MM.1S (cell line): ENCODE measurements around the gene SMC6.
A peak's percentile ranks its signal among the peaks of the same experiment; 100 is the strongest.

ENCODE experiments used
- DNase-seq: peaks from one replicate; pipeline ENCODE4 v3.0.0-alpha.2; 2015
- H2AFZ ChIP-seq: fragments of 300-600 bp; sonication (generic); 2 replicates; pipeline ENCODE4 v1.6.0; 2016; ENCODE audit warnings: antibody characterized with exemption, low read length
- H3F3A ChIP-seq: fragments of 300-600 bp; sonication (generic); 2 replicates; pipeline ENCODE4 v1.6.1; 2016; ENCODE audit warnings: mild to moderate bottlenecking, antibody characterized with exemption, low read length, moderate library complexity, mixed read lengths; ENCODE audit not compliant: insufficient read depth
- H3K27ac ChIP-seq: fragments of 300-600 bp; sonication (generic); 2 replicates; pipeline ENCODE4 v1.5.1; 2016; ENCODE audit warnings: mild to moderate bottlenecking, low read length
- H3K27me3 ChIP-seq: fragments of 300-600 bp; sonication (generic); replicated peaks from 2 replicates; pipeline ENCODE4 v1.6.0; 2016; ENCODE audit warnings: low read length; ENCODE audit not compliant: insufficient read depth
- H3K36me3 ChIP-seq: fragments of 300-600 bp; sonication (generic); replicated peaks from 2 replicates; pipeline ENCODE4 v1.6.1; 2016; ENCODE audit warnings: mild to moderate bottlenecking, low read length, mixed read lengths; ENCODE audit not compliant: insufficient read depth
- H3K4me1 ChIP-seq: fragments of 300-600 bp; sonication (generic); 2 replicates; pipeline ENCODE4 v1.6.1; 2016; ENCODE audit warnings: low read length, mixed read lengths
- H3K4me2 ChIP-seq: fragments of 300-600 bp; sonication (generic); 2 replicates; pipeline ENCODE4 v1.6.0; 2016; ENCODE audit warnings: low read depth, low read length
- H3K4me3 ChIP-seq: fragments of 300-600 bp; sonication (generic); 2 replicates; pipeline ENCODE4 v1.5.1; 2016; ENCODE audit warnings: low read length, mixed read lengths
- H3K79me2 ChIP-seq: fragments of 300-600 bp; sonication (generic); 2 replicates; pipeline ENCODE4 v1.6.1; 2016; ENCODE audit warnings: mixed run types, low read length, mixed read lengths
- H3K9ac ChIP-seq: fragments of 300-600 bp; sonication (generic); 2 replicates; pipeline ENCODE4 v1.6.1; 2016; ENCODE audit warnings: low read length, mixed read lengths
- H3K9me2 ChIP-seq: fragments of 300-600 bp; sonication (generic); replicated peaks from 2 replicates; pipeline ENCODE4 v1.6.1; 2016; ENCODE audit warnings: mild to moderate bottlenecking, low read length, mixed read lengths; ENCODE audit not compliant: insufficient read depth
- H3K9me3 ChIP-seq: fragments of 300-600 bp; sonication (generic); replicated peaks from 2 replicates; pipeline ENCODE4 v1.6.1; 2016; ENCODE audit warnings: mild to moderate bottlenecking, low read length, mixed read lengths; ENCODE audit not compliant: insufficient read depth
- H4K20me1 ChIP-seq: fragments of 300-600 bp; sonication (generic); 2 replicates; pipeline ENCODE4 v1.6.1; 2016; ENCODE audit warnings: mild to moderate bottlenecking, low read length, moderate library complexity, mixed read lengths; ENCODE audit not compliant: insufficient read depth
- EZH2 ChIP-seq: fragments of 300-600 bp; sonication (generic); optimal IDR thresholded peaks from 2 replicates; pipeline ENCODE3; 2017; ENCODE audit warnings: low read depth, mild to moderate bottlenecking, antibody characterized with exemption, low read length, mixed read lengths
- EZH2phosphoT487 ChIP-seq: fragments of 300-600 bp; sonication (generic); IDR thresholded peaks from 2 replicates; pipeline ENCODE4 v1.6.1; 2018; ENCODE audit warnings: antibody characterized with exemption, low read length
- TF ChIP-seq, protein P1 (sequence below): fragments of 300-600 bp; sonication (generic); IDR thresholded peaks from 2 replicates; pipeline ENCODE4 v1.5.1; 2016; ENCODE audit warnings: antibody characterized with exemption, low read length, mixed read lengths

SMC6 gene

DNA sequence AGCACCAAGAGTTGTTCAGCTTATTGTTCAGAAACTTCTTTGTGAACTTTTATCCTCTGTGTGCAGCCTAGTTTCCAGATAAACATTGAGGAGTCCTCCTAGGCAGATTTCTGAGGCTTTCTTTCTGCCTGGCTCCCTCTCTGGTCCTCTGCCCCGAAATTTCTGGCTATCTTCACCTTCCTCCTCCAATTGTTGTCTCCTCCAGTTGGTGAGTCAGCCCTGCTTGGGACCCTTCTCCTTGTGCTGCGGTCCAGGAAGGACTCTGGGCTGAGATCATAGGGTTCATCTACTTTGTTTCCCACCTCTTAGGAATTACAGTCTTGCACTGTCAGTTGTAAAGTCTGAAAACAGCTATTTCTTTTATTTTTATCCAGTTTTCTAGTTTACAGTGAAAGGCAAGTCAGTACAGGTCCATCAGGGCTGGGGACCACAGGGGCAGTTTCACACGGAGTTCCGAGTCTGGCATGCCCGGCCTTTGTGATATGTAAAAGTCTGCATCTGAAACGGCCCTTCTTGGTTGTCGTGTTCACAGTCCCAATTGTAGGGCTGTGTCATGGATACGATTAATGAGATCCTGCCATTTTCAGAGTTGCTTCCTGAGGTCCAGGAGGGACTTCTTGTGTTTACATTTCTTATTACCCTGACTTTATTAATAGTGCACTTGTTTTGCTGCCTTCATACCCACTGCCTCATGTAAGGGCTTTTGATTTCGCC is 100.8 kb downstream of the SMC6 start:
- Histone ChIP-seq H3K9me3 (no peaks in the 10 kb centered on the region), H3K79me2 (no peaks in the 10 kb centered on the region), H3K4me1 (peaks cover 15% of the 10 kb centered on the region), H2AFZ (no peak overlapping the region), H3K4me3 (no peak overlapping the region), H3F3A (peaks cover 5% of the 10 kb centered on the region; the same call in 1 of the 2 replicates), H3K9ac (no peak overlapping the region), H3K27me3 (no peaks in the 10 kb centered on the region), H3K4me2 (no peak overlapping the region), H4K20me1 (no peaks in the 10 kb centered on the region), H3K9me2 (no peaks in the 10 kb centered on the region), H3K27ac (no peak overlapping the region), H3K36me3 (no peaks in the 10 kb centered on the region)
- no peak for DNase-seq
- TF ChIP-seq, protein P1, sequence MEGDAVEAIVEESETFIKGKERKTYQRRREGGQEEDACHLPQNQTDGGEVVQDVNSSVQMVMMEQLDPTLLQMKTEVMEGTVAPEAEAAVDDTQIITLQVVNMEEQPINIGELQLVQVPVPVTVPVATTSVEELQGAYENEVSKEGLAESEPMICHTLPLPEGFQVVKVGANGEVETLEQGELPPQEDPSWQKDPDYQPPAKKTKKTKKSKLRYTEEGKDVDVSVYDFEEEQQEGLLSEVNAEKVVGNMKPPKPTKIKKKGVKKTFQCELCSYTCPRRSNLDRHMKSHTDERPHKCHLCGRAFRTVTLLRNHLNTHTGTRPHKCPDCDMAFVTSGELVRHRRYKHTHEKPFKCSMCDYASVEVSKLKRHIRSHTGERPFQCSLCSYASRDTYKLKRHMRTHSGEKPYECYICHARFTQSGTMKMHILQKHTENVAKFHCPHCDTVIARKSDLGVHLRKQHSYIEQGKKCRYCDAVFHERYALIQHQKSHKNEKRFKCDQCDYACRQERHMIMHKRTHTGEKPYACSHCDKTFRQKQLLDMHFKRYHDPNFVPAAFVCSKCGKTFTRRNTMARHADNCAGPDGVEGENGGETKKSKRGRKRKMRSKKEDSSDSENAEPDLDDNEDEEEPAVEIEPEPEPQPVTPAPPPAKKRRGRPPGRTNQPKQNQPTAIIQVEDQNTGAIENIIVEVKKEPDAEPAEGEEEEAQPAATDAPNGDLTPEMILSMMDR, result no peak
- TF ChIP-seq EZH2 (no peak), EZH2phosphoT487 (no peak)

- no peak for TF ChIP-seq EZH2phosphoT487
- TF ChIP-seq, protein P1, result no peak
- no peak for TF ChIP-seq EZH2
- Histone ChIP-seq H3F3A (peaks cover 5% of the 10 kb centered on the region; the same call in 1 of the 2 replicates), H3K79me2 (no peaks in the 10 kb centered on the region), H2AFZ (0 out of 2 replicates have a peak overlapping the region, but pooled peaks have one; percentile 26), H3K4me3 (no peak overlapping the region), H3K9me2 (no peaks in the 10 kb centered on the region), H3K4me1 (peaks cover 15% of the 10 kb centered on the region), H3K9ac (peak overlapping the region; percentile 1; the same call in 1 of the 2 replicates), H3K36me3 (no peaks in the 10 kb centered on the region), H3K9me3 (no peaks in the 10 kb centered on the region), H4K20me1 (no peaks in the 10 kb centered on the region), H3K27ac (peak overlapping the region; percentile 68; the same call in 1 of the 2 replicates), H3K4me2 (peak overlapping the region; percentile 11; the same call in 1 of the 2 replicates), H3K27me3 (no peaks in the 10 kb centered on the region)
- peak; percentile 72 for DNase-seq
Measured at GRCh38 chr2:17649026-17649425, 104.6 kb downstream of the SMC6 start.

DNA sequence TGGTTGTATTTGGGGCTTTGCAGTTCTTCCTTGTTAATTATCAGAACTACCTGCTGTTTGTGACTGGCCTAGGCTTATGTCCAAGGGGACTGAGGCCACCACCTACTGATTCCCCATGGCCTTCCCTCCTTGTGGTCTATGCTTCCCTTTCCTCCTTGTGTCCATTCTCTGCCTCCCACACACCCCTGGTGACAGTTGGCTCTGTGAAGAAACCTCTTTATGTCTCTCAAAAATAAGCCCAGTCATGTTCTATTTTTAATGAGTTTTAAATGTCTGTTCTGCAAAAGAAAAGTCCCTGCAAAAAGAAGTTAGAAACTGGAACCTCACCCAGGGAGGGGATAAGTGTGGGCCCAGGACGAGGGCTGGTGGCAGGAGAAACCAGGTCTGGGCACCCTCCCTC is 105.0 kb downstream of the SMC6 start:
- Histone ChIP-seq H3K9ac (peak overlapping the region; percentile 1; the same call in 1 of the 2 replicates), H3K36me3 (no peaks in the 10 kb centered on the region), H3F3A (peaks cover 5% of the 10 kb centered on the region; the same call in 1 of the 2 replicates), H3K79me2 (no peaks in the 10 kb centered on the region), H3K27me3 (no peaks in the 10 kb centered on the region), H3K4me2 (peak overlapping the region; percentile 11; the same call in 1 of the 2 replicates), H4K20me1 (no peaks in the 10 kb centered on the region), H3K9me3 (no peaks in the 10 kb centered on the region), H3K9me2 (no peaks in the 10 kb centered on the region), H3K4me3 (no peak overlapping the region), H3K4me1 (peaks cover 15% of the 10 kb centered on the region), H3K27ac (peak overlapping the region; percentile 68; the same call in 1 of the 2 replicates), H2AFZ (0 out of 2 replicates have a peak overlapping the region, but pooled peaks have one; percentile 26)
- no peak for DNase-seq
- TF ChIP-seq EZH2 (no peak), EZH2phosphoT487 (no peak)
- TF ChIP-seq, protein P1, result no peak
